GM21447 (cell line): ENCODE results near the gene RIPPLY3.
"Not testable (repeated sequence)": the region's sequence is repeated elsewhere in the genome, so short reads cannot be mapped to it uniquely, and the experiment has no call there.

Experiments used
- ATAC-seq: cut with Tn5 transposase; IDR thresholded peaks from one replicate; pipeline ENCODE4 v1.9.1; 2021; ENCODE audit not compliant: unreplicated experiment

The RIPPLY3 gene

DNA sequence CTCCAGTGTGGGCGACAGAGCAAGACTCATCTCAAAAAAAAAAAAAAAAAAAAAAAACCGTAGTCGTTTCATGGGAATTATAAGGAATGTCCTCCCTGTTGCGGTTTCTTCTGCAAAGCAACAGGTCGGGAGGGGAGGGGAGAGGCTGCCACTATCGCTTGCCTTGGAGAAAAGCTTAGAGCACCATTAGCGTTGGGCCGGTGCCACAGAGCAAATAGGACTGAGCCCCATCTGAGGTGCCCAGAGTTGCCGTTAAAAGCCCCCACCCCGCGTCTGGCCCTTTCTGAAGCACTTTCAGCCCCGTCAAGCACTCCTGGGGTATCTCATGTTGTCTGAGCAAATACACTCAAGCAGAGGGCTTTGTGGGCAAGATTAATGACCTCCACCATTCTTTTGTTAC is 2.2 kb downstream of the RIPPLY3 start:
- no peak for ATAC-seq

DNA sequence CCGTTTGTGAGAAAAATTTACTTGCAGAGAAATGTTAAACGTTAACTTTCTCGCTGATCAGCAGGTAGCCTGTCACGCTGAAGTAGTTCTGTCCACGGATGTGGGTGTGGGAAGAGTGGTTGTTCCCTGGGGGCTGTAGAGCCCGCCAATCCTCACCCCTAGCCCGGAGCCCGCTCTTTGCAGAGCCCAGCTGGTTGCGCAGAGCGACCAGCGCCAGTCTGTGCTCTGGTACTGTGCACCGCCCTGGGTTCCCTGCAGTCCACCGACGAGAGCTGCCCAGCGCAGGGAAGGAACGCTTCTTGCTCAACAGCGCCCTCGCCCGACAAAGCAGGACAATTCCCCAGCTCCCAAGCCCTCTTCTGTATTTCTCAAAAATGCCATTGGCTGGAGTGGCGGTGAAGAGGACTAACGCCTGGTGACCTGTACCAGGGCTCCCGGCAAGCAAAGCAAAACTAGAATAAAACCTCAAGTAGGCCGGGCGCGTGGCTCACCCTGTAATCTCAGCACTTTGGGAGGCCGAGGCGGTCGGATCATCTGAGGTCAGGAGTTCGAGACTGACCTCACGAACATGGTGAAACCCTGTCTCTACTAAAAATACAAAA is 3.3 kb downstream of the RIPPLY3 start:
- peak; percentile 94 for ATAC-seq

DNA sequence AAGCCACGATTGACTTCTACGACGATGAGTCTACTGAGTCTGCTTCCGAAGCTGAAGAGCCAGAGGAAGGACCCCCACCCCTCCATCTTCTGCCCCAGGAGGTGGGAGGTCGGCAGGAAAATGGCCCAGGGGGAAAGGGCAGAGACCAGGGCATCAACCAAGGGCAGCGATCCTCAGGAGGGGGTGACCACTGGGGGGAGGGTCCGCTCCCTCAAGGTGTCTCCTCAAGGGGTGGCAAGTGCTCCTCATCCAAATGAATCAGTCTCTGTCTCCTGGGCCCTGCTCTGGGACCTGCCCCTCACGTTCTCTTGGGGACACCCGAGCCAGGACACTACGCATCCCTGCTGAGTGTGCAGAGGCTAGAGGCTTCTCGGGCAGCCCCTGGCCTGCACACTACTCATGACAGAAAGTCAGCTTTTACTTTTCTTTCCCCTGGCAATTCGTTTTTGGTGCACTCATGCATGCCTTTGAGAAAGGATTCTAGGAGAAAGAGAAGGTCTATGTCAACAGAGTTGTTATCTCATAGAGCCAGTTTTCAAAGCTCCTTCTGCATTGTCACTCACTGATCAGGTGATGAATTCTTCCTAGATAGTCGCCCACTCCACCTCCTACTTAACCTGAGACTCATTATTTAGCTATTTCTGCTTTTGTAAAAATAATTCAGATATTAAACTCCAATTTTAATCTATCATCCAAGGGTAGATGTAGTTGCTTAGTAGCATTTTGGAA is 11.6 kb downstream of the RIPPLY3 start:
- ATAC-seq = no peak

DNA sequence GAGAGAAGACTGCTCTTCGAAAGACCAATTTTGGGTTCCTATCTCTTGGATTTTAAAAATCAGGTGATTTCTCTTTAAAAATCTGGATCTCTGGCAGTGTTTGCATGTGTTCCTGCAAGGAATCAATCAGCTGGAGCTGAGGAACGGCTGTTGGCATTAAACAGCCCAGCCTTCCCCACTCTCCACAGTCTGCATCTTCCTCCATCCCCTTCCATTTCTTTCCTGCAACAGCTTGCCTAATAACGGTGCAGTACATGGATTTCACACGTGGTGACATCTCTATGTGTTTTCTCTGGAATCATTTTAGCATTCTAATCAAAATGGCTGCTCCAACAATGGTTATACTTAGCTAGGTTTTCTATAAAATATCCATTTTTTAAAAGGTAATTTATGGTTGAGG is 20.0 kb downstream of the RIPPLY3 start:
- no peak for ATAC-seq

DNA sequence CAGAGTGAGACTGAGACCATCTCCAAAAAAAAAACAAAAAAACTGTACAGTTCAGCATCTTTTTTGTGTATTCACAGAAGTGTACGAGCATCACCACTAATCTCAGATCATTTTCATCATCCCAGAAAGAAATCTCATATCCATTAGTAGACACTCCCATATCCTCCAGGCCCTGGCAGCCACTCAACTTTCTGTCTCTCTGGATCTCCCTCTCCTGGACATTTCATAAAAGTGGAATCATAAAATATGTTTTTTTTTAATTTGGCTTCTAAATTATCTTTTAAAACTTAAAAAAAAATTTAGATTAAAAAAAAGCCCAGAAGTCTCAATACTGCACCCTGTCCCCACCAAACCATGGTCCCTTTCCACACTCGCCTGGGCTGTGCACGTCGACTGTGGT is 22.1 kb downstream of the RIPPLY3 start:
- no peak for ATAC-seq

DNA sequence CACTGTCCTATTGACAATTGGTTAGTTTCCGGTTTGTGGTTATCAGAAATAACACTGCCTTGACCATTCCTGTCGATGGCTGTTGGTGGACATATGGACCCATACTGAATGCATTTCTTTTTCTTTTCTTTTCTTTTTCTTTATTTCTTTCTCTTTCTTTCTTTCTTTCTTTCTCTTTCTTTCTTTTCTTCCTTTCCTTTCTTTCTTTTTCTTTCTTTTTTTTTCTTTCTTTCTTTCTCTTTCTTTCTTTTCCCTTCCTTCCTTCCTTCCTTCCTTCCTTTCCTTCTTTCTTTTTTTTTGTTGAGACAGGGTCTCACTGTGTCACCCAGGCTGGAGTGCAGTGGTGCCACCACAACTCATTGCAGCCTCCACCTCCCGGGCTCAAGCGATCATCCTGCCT is 24.4 kb downstream of the RIPPLY3 start:
- no peak for ATAC-seq

DNA sequence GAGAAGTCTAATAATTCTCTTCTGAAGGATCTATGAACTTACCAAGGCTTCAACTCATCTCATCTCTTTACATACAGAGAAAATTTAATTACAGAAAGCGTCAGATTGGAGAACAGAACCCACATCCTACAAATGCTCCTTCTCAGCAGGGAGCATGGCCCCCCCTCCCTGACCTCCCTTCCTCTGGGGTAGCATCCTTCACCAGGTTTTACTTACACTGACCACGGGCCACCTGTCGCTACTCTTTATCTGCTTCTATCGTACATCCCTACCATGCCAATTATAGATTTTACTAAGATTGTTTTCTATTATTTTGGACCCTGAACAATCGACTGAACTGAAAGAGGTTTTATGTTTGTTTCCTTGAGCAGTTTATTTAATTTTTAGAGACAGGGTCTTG is 25.8 kb downstream of the RIPPLY3 start:
- ATAC-seq = no peak

DNA sequence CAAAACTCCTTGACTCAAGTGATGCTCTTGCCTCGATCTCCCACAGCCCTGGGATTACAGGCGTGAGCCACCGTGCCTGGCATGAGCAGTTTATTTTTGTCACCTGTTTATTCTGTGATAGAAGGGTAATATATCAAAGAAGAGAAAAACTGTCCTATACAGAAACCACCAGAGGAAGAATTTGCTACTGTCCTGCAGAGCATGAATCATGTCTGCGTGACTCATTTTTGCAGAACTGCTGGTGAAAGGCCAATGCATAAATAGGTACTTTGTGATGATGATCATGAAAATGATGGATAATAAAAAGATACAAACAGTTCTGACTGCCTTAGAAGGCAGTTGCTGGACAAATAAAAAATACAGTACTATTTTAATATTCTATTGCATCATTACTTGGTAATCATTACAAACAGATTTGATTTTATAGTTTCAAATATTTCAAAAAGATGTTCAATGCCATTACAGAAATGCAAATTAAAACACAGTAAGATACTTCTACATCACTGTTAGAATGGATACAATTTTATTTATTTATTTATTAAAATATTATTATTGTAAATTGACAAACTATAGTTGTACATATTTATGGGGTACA is 26.5 kb downstream of the RIPPLY3 start:
- no peak for ATAC-seq

DNA sequence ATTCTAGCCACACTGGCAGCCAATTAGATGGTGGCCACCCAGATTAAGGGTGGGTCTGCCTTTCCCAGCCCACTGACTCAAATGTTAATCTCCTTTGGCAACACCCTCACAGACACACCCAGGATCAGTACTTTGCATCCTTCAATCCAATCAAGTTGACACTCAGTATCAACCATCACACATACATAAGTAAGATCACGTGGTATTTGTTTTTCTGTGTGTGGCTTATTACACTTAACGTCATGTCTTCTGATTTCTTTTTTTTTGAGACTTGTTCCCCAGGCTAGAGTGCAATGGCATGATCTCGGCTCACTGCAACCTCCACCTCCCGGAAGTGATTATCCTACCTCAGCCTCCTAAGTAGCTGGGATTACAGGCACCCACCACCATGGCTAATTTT is 27.9 kb downstream of the RIPPLY3 start:
- not testable (repeated sequence) for ATAC-seq

DNA sequence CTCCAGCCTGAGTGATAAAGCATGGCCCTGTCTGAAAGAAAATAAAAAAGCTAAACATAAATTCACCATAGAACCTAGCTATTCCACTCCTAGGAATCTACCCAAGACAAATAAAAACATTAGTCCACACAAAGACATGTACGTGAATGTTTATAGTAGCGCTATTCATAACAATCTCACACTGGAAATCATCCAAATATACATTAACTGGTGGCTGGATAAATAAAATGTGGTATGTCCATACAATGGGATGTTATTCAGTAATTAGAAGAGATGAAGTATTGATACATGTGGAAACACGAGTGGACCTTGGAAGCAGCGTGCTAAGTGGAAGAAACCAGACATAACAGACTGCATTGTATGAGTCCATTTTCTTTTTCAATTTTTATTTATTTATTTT is 29.7 kb downstream of the RIPPLY3 start:
- no peak for ATAC-seq

DNA sequence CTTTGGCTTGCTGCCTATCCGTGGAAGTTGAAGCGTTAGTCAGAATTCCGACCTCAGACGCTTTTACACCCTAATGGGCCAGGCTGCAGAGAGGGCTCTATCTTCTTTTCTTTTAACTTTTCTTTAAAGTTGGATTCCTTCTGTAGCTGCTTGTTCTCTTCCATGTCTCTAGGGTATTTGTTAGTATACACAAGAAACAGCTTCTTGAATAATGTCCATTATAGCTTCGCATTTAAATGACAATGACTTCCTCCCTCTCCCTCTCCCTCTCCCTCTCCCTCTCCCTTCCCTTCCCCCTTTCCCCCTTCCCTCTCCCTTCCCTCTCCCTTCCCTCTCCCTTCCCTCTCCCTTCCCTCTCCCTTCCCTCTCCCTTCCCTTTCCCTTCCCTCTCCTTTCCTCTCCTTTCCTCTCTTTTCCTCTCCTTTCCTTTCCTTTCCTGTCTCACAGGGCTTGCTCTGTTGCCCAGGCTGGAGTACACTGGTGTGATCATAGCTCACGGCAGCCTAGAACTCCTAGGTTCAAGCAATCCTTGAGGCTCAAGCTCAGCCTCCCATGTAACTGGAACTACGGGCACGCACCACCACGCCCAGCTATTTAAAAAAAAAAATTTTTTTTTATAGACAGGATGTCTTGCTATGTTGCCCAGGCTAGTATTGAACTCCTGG is 33.0 kb downstream of the RIPPLY3 start:
- no peak for ATAC-seq

DNA sequence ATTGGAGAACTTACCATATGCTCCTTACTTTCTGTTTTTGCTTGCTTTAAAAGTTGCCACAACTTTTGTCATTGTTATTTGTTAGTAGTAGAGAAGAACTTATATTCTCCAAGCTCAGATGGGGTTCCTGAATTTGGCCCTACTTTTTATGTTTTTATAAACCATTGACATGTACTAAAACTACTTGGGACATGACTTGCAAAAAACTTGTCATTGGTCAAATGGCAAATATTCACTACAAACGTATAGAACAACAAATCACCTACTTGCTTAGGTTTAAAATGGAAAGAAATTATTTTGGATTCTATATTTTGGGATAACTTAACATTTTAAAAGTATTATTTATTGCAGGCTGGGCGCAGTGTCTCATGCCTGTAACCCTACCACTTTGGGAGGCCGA is 33.7 kb downstream of the RIPPLY3 start:
- no peak for ATAC-seq

DNA sequence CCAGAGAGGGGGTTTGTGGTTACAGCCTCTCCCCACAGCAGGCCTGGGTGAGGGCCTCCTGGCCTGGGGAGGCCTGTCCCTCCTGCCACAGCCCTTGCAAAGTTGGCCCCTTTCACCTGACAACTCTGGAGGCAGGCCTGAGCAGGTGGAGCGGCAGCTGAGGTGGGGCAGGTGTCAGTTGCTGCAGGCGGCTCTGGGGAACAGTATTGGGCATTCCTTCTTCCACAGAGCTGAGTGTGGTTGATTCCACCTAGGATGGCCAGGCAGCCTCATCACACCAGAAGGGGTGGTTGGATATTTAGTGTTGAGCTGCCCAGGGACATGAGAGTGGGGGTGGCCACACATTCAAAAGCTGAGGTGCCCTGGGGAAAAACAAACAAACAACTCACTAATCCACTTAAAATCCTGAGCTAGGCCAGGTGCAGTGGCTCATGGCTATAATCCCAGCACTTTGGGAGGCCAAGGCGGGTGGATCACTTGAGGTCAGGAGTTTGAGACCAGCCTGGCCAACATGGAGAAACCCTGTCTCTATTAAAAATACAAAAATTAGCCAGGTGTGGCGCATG is 35.3 kb downstream of the RIPPLY3 start:
- no peak for ATAC-seq

DNA sequence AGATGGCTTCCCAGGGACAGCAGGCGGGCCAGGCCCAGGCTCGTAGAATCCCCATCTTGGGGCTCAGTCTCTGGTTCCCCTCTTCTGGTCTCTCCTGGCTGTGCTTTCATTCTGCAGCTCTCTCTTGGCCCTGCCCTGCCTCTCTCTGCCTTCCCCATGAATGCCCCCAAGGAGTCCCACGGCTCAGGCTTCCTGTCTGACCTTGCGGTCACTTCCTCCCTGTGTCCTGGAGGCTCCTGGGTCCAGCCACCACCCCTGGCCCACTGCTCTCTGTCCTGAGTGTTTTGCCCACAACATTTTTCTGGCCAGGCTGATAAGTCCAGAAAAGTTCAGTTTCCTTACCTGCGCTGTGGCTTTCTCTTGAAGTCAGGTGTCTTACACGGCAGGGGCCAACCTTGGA is 37.3 kb downstream of the RIPPLY3 start:
- no peak for ATAC-seq

DNA sequence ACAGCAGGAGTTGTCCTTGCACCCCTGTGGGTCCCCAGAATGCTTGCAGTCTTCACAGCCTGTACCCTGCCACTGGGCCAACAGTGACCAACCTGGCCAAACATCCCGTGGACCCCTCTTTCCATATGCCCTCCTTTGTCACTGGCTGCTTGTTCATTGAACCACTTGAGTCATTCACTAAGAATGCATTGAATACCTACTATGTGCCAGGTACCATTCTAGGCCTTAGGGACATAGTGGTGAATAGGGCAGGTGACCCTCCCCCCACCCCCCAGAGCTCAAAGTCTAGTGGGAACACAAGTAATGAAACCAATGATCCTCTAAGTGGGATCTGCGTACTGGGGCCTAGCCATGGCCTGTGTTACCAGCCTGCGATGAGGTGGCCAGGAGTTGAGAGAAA is 38.1 kb downstream of the RIPPLY3 start:
- ATAC-seq = no peak

DNA sequence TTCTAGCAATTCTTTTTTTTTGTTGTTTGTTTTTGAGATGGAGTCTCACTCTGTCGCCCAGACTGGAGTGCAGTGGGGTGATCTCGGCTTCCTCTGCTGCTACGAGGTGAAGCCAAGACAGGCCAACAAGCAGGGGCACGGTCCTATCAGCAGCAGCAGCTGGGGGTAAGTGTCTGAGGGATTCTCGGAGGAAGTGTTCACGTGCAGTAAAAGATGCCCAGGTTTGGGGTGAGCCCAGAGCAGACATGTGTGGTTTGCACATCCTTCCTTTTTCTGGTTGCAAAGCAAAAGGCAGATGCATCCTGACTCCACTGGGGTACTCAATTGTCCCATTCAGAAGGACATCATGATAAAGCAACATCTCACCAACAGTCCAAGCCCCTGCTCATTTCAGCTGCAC is 38.6 kb downstream of the RIPPLY3 start:
- no peak for ATAC-seq

DNA sequence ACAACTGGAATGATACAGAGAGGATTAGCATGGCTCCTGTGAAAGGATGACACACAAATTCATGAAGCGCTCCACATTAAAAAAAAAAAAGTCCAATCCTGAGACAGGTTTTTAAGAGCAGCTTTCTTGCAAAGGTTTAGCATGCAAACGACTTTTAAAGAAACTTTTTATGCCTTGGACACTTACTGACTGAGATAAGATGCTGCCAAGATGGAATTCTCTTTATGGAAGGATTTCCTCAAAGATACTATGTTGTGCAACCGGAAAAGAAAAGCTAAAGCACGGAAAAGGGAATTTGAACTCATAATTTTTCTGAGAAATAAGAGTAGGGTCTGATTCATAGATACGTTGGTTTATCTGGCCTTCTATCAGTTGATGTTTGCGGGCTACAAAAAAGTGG is 39.1 kb downstream of the RIPPLY3 start:
- no peak for ATAC-seq

DNA sequence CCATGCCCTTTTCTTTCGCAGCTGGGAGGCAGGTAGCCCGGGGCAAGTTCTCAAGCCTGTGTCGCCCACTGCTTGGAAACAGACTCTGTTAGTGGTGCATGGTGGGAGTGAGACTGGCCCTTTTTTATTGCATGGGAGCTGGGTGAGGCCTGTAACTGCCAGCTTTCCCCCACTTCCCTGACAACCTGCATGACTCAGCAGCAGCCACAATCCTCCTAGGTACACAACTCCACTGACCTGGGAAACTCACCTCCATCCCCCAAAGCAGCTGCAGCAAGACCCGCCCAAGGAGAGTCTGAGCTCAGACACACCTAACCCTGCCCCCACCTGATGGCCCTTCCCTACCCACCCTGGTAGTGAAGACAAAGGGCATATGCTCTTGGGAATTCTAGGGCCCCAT is 40.6 kb downstream of the RIPPLY3 start:
- ATAC-seq = no peak

DNA sequence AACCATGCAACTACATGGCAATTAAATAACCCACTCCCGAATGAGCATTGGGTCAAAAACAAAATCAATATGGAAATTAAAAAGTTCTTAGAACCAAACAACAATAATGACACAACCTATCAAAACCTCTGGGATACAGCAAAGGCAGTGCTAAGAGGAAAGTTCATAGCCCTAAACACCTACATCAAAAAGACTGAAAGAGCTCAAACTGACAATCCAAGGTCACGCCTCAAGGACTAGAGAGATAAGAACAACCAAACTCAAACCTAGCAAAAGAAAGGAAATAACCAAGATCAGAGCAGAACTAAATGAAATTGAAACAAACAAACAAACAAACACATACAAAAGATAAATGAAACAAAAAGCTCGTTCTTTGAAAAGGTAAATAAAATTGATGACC is 43.2 kb downstream of the RIPPLY3 start:
- not testable (repeated sequence) for ATAC-seq

DNA sequence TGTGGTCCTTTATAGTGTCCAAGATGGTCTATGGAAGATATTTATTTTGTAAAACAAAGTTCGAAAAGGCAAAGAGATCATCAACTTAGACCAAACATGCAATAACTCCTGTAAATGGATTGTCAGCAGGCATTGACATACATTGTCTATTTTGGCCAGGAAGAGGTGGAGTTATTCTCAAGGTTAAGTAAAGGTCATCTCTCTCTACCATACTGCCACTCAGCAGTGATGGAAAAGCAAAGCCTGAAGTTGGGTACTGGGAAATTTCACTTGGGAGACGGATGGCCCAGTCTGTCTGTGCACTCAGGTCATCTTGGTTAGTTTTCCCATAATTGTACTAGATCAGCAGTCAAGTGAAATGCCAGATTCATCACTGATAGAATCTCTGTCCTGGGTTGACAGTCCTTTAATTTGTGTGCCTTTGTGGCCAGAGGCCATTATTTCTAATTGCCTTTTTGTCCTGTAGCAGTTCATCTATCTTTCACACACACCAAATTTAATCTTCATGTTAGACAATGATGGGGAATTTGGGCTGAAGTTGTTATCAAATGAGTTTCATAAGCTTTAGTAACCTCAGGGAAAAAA is 48.9 kb downstream of the RIPPLY3 start:
- ATAC-seq = no peak

DNA sequence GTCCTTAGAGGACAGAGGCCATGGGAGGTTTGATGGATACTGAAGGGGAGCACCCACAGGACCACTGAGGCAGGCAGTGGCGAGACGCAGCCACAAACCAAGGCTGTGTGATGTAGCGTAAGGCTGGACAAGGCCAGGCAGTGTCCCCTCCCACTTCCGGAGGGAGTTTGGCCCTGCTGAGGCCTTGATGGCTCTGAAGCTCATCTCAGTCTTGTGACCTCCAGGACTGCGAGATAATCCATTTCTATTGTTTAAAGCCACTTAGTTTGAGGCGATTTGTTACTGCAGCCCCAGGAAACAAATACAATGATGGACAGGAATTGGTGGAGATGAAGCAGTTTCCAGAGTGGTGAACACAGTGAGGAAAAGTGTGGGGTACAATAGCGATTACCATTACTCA is 51.1 kb downstream of the RIPPLY3 start:
- ATAC-seq = no peak
